Smooth muscle cell (in vitro differentiated cells): ENCODE measurements around the gene COA1. TPM values are rescaled to one million over a fixed set of nuclear protein-coding genes. Genes with fewer than 3 reads are reported as not detected.

ENCODE experiments used
- DNase-seq: peaks from one replicate; lab custom pipeline; 2025; ENCODE audit not compliant: unreplicated experiment; lab: John Stamatoyannopoulos, UW
- H2AFZ ChIP-seq: fragments of 200-600 bp; sonication (generic); 2 replicates; pipeline ENCODE4 v1.6.0; 2016; ENCODE audit warnings: antibody characterized with exemption, low read depth, mild to moderate bottlenecking
- H3F3A ChIP-seq: fragments of 200-600 bp; sonication (generic); 2 replicates; pipeline ENCODE4 v1.6.0; 2017; ENCODE audit warnings: antibody characterized with exemption, low read depth
- H3K27ac ChIP-seq: fragments of 200-600 bp; sonication (generic); 2 replicates; pipeline ENCODE4 v1.5.1; 2016; ENCODE audit warnings: low read depth, mild to moderate bottlenecking
- H3K27me3 ChIP-seq: fragments of 200-600 bp; sonication (generic); 2 replicates; pipeline ENCODE4 v1.6.1; 2016; ENCODE audit warnings: low read depth, mild to moderate bottlenecking
- H3K36me3 ChIP-seq: fragments of 200-600 bp; sonication (generic); 2 replicates; pipeline ENCODE4 v1.5.1; 2016; ENCODE audit warnings: low read depth
- H3K4me1 ChIP-seq: fragments of 200-600 bp; sonication (generic); 2 replicates; pipeline ENCODE4 v1.5.1; 2016; ENCODE audit warnings: low read depth
- H3K4me2 ChIP-seq: fragments of 200-600 bp; sonication (generic); 2 replicates; pipeline ENCODE4 v1.6.0; 2016; ENCODE audit warnings: mild to moderate bottlenecking
- H3K4me3 ChIP-seq: fragments of 200-600 bp; sonication (generic); 2 replicates; pipeline ENCODE4 v1.5.1; 2016; ENCODE audit warnings: mild to moderate bottlenecking
- H3K79me2 ChIP-seq: fragments of 200-600 bp; sonication (generic); 2 replicates; pipeline ENCODE4 v1.6.0; 2016; ENCODE audit warnings: low read depth, mild to moderate bottlenecking
- H3K9ac ChIP-seq: fragments of 200-600 bp; sonication (generic); 2 replicates; pipeline ENCODE4 v1.6.0; 2016; ENCODE audit warnings: low read depth
- H3K9me3 ChIP-seq: fragments of 200-600 bp; sonication (generic); replicated peaks from 2 replicates; pipeline ENCODE4 v1.5.1; 2016; ENCODE audit warnings: low read depth
- H4K20me1 ChIP-seq: fragments of 200-600 bp; sonication (generic); 2 replicates; pipeline ENCODE4 v1.6.0; 2016; ENCODE audit warnings: low read depth
- WGBS: methylation state at CpG from one replicate; pipeline ENCODE4 v1.1.7; 2016; ENCODE audit warnings: low lambda C conversion rate; 5-methylcytosine and 5-hydroxymethylcytosine counted together
- polyA plus RNA-seq: library from polyadenylated mRNA; unstranded; fragments of >200 nt; fragmentation: Nextera tagmentation; extraction: Ambion mirVana; gene quantifications from 2 replicates; pipeline ENCODE4 v1.2.1, GENCODE V29; 2016
- total RNA-seq: library from RNA; depleted of rRNA; stranded (reverse); fragments of >200 nt; gene quantifications from 2 replicates; pipeline ENCODE4 v1.2.3, GENCODE V29; 2014
- TF ChIP-seq, protein P1 (sequence below): fragments of 200-600 bp; sonication (generic); IDR thresholded peaks from 2 replicates; pipeline ENCODE4 v1.5.1; 2017; ENCODE audit warnings: borderline replicate concordance, mild to moderate bottlenecking, antibody characterized with exemption; ENCODE audit not compliant: insufficient read depth, poor library complexity, severe bottlenecking

The COA1 gene
- total and polyA plus RNA-seq, 2 experiments from 2014 or later: 63.1 to 67.5 TPM

DNA sequence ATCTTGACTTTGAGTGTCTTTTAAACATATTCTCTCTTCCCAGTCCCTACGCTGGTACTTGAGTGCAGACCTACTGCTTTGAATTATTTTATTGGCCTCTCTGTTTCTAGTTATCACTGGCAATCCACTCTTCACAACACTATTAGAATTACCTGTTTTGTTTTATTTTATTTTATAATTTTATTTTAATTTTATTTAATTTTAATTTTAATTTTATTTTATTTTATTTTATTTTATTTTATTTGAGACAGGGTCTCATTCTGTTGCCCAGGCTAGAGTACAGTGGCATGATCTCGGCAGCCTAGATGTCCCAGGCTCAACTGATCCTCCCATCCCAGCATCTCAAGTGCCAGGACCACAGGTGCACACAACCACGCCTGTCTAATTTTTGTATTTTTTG is 139.6 kb downstream of the COA1 start:
- Histone ChIP-seq H3K4me1 (peaks cover under 1% of the 10 kb centered on the region), H3K27me3 (no peaks in the 10 kb centered on the region), H3K9ac (no peak overlapping the region), H3K27ac (no peak overlapping the region), H3K36me3 (no peaks in the 10 kb centered on the region), H3F3A (no peaks in the 10 kb centered on the region), H4K20me1 (peaks cover 94% of the 10 kb centered on the region), H2AFZ (no peak overlapping the region), H3K9me3 (no peaks in the 10 kb centered on the region), H3K4me3 (no peak overlapping the region), H3K79me2 (peaks cover 87% of the 10 kb centered on the region), H3K4me2 (no peak overlapping the region)
- 98% methylated on average over 3 of the region's 3 CpGs for WGBS
- DNase-seq: no peak
- TF ChIP-seq, protein P1, sequence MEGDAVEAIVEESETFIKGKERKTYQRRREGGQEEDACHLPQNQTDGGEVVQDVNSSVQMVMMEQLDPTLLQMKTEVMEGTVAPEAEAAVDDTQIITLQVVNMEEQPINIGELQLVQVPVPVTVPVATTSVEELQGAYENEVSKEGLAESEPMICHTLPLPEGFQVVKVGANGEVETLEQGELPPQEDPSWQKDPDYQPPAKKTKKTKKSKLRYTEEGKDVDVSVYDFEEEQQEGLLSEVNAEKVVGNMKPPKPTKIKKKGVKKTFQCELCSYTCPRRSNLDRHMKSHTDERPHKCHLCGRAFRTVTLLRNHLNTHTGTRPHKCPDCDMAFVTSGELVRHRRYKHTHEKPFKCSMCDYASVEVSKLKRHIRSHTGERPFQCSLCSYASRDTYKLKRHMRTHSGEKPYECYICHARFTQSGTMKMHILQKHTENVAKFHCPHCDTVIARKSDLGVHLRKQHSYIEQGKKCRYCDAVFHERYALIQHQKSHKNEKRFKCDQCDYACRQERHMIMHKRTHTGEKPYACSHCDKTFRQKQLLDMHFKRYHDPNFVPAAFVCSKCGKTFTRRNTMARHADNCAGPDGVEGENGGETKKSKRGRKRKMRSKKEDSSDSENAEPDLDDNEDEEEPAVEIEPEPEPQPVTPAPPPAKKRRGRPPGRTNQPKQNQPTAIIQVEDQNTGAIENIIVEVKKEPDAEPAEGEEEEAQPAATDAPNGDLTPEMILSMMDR: no peak

Other genes with a start within 250 kb of the COA1 start
- gene STK17A, start 146.4 kb downstream of the COA1 start, total RNA-seq: 25.5 and 28.2 TPM in 2 replicates
- 21.0 and 26.8 TPM in 2 replicates for gene STK17A, start 146.4 kb downstream of the COA1 start, polyA plus RNA-seq
- gene BLVRA, start 29.2 kb upstream of the COA1 start, total RNA-seq: 24.6 and 30.6 TPM in 2 replicates
- 54.8 and 65.4 TPM in 2 replicates for gene BLVRA, start 29.2 kb upstream of the COA1 start, polyA plus RNA-seq
- gene MRPS24, start 140.0 kb upstream of the COA1 start, total RNA-seq: 84.1 and 87.7 TPM in 2 replicates
- 164 and 183 TPM in 2 replicates for gene MRPS24, start 140.0 kb upstream of the COA1 start, polyA plus RNA-seq
- 24.8 and 34.4 TPM in 2 replicates for gene URGCP, start 177.1 kb upstream of the COA1 start, total RNA-seq
- 20.4 and 23.8 TPM in 2 replicates for gene URGCP, start 177.1 kb upstream of the COA1 start, polyA plus RNA-seq
- gene UBE2D4, start 196.9 kb upstream of the COA1 start, total RNA-seq: 5.6 and 8.6 TPM in 2 replicates
- gene UBE2D4, start 196.9 kb upstream of the COA1 start, polyA plus RNA-seq: 4.6 and 9.5 TPM in 2 replicates